Fibroblast of upper back skin (primary cell): ENCODE results near the gene PLEKHM3.

Source experiments
- DNase-seq: peaks from one replicate; pipeline ENCODE4 v3.0.0-alpha.2; 2013

Gene PLEKHM3

DNA sequence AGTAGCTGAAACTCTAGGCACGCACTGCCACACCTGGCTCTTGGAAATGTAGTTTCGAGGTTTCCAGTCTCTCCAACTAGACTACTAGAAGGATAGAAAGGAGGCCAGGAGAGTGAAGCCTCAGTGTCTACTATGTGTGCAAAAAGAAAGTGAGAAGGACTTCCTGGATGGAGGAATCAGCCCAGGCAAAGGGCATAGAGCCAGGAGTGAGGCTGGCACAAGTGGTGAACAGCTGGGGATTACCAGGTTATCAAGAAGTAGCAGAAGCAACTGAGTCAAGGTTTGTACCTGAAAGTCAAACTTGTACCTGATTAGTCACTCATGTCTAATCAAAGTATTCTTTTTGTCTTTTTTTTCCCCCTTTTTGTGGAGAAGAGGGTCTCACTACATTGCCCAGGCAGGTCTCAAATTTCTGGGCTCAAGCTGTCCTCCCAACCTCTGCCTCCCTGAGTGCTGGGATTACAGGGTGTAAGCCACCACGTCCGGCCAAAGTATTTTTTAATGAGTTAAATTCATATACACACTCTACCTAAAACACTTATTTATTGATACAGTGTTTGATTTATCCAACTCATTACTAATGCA, 246.9 kb downstream of the PLEKHM3 start:
- no peak for DNase-seq

GRCh38 chr2:207777124-207777523, 248.2 kb downstream of the PLEKHM3 start:
- DNase-seq = no peak

- DNase-seq = no peak
Observed at GRCh38 chr2:207775473-207775872, 249.9 kb downstream of the PLEKHM3 start.

- no peak for DNase-seq
Observed at GRCh38 chr2:207772844-207773205, 252.5 kb downstream of the PLEKHM3 start.

GRCh38 chr2:207772081-207772843, 253.1 kb downstream of the PLEKHM3 start:
- DNase-seq = no peak

- DNase-seq = no peak
Observed at GRCh38 chr2:207771421-207771820, 253.9 kb downstream of the PLEKHM3 start.
